ENCODE data around the gene IGSF5. TPM values are rescaled to one million over a fixed set of nuclear protein-coding genes. Genes with fewer than 3 reads are reported as not detected.

Gene IGSF5
- total RNA-seq, 2 donors from 2014 or later: 2.9 to 4.3 TPM

DNA sequence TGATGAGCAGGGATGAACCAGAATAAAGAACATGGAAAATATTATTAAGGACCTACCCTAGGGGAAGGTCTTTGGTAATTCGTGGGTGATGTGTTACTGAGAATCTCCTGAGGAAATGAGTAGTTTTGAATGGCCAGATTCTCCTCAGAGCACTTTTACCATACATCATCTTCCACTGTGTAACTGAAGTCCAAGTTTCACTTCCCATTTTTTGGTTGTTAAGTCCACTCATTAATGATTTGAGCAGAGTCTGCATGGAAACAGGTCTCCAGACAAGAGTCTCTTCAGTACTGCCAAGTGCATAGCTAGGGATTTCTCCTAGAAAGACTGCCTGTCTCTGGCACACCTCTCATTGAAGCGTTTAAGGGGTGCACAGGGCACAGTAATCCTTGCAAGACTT is 73.6 kb downstream of the IGSF5 start:
- no peak for DNase-seq (ENCODE audit: low spot score)
- H3K4me3 ChIP-seq: no peak overlapping the region

GRCh38 chr21:39822042-39822441 is 77.1 kb downstream of the IGSF5 start:
- TF ChIP-seq CTCF (IDR thresholded peaks at IDR 0.05): no peak
- no peaks in the 10 kb centered on the region for H3K27me3 ChIP-seq

More for the DNA sequence above, 73.6 kb downstream of the IGSF5 start:
- no peaks in the 10 kb centered on the region for H3K4me1 ChIP-seq
- no peak for TF ChIP-seq CTCF (IDR thresholded peaks at IDR 0.05)
- H3K36me3 ChIP-seq: no peaks in the 10 kb centered on the region
- no peaks in the 10 kb centered on the region for H3K9me3 ChIP-seq
- H3K27ac ChIP-seq: no peak overlapping the region
- no peaks in the 10 kb centered on the region for H3K27me3 ChIP-seq

DNA sequence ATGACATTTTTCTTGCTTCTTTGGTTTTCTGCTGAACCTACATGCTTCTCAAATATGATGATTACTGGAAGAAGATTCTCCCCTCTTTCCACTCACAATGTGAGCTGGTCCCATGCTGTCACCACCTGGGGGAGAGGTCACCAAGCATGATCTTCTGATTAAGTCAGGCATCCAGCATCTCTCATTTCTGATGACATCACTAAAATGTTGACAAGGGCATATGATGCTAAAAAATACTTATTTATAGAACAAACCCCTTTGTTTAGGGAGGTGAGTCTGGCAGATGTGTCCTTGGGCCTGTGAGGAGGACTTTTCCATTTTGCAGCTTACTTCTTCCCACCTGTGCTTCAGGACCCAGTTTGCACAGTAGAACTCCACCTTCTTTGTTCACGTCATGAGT is 80.3 kb downstream of the IGSF5 start:
- Histone ChIP-seq H3K4me1 (no peaks in the 10 kb centered on the region), H3K27me3 (no peaks in the 10 kb centered on the region), H3K9me3 (no peaks in the 10 kb centered on the region), H3K27ac (no peak overlapping the region), H3K36me3 (no peaks in the 10 kb centered on the region), H3K4me3 (no peak overlapping the region)
- no peak for DNase-seq (ENCODE audit: low spot score)
- TF ChIP-seq CTCF (IDR thresholded peaks at IDR 0.05): no peak

More at GRCh38 chr21:39822042-39822441, 77.1 kb downstream of the IGSF5 start:
- Histone ChIP-seq H3K4me1 (no peaks in the 10 kb centered on the region), H3K27ac (no peak overlapping the region), H3K4me3 (no peak overlapping the region), H3K36me3 (no peaks in the 10 kb centered on the region), H3K9me3 (no peaks in the 10 kb centered on the region)
- DNase-seq (ENCODE audit: low spot score): no peak

DNA sequence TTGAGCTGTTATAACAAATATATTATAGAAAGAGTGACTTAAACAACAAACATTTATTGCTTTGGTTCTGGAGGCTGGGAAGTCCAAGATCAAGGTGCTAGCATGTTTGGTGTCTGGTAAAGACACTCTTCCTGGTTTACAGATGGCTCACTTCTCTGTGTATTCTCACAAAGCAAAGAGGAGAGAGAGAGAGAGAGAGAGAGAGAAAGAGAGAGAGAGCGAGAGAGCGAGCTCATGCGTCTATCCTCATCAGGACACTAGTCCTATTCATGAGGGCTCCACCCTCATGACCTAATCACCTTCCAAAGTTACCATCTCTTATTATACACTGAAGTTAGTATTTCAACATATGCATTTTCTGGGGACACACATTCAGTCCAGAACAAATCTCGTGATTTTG is 89.6 kb downstream of the IGSF5 start:
- no peaks in the 10 kb centered on the region for H3K36me3 ChIP-seq
- TF ChIP-seq CTCF (IDR thresholded peaks at IDR 0.05): no peak
- no peaks in the 10 kb centered on the region for H3K4me1 ChIP-seq
- no peaks in the 10 kb centered on the region for H3K9me3 ChIP-seq
- no peak overlapping the region for H3K4me3 ChIP-seq
- H3K27me3 ChIP-seq: no peaks in the 10 kb centered on the region
- H3K27ac ChIP-seq: no peak overlapping the region
- no peak for DNase-seq (ENCODE audit: low spot score)

GRCh38 chr21:39837861-39838359 is 92.9 kb downstream of the IGSF5 start:
- Histone ChIP-seq H3K27ac (no peak overlapping the region), H3K27me3 (no peaks in the 10 kb centered on the region), H3K9me3 (no peaks in the 10 kb centered on the region), H3K36me3 (no peaks in the 10 kb centered on the region), H3K4me3 (no peak overlapping the region), H3K4me1 (no peaks in the 10 kb centered on the region)
- no peak for DNase-seq (ENCODE audit: low spot score)
- no peak for TF ChIP-seq CTCF (IDR thresholded peaks at IDR 0.05)

DNA sequence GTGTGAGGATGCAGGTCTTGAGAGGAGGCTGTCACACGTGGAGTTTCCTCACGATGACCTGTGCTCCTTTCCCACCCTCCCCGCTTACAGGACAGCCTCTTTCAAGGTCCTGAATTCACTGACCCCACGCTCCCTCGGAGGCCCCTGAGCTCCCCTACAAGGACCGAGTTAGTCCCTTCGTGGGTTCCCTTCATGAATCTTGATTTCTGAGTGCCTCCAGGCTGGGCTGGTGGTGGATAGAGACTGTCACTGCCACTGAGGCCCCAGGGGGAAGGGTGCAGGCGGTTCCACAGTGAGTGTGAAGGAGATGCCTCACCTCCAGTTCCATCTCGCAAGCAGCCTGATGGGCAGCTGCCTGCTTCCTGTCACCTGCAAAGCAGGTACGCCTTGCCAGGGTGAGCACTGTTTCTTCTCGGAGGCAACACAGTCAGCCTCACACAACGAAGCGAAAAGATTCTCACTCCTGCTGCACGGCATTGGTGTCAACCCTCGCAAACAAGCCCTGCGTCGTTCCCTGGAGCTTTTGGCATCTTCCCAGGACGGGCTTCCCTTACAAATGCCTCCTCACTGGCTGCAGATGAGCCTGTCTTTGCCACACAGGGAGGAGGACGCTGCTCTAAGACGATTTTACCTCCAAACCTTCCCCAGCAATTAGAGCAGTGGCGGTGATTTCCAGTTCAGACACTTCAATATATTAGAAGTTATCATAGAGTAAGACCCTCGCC is 95.6 kb downstream of the IGSF5 start:
- no peaks in the 10 kb centered on the region for H3K36me3 ChIP-seq
- no peaks in the 10 kb centered on the region for H3K9me3 ChIP-seq
- no peak for TF ChIP-seq CTCF (IDR thresholded peaks at IDR 0.05)
- H3K27me3 ChIP-seq: no peaks in the 10 kb centered on the region
- H3K27ac ChIP-seq: no peak overlapping the region
- DNase-seq (ENCODE audit: low spot score): no peak
- H3K4me3 ChIP-seq: no peak overlapping the region
- no peaks in the 10 kb centered on the region for H3K4me1 ChIP-seq

All from right atrium auricular region (tissue), 2 donors.